Islet of Langerhans (tissue), 1 donor: ENCODE measurements around the gene FMN2.
"Not testable (repeated sequence)": the region's sequence is repeated elsewhere in the genome, so short reads cannot be mapped to it uniquely, and the experiment has no call there.

Source experiments
- FAIRE-seq: peaks from one replicate; lab custom pipeline; 2011; peaks lifted over from hg19 to GRCh38; lab: Jason Lieb, UNC

Gene FMN2

GRCh38 chr1:240255922-240256321 lies 164.2 kb downstream of the FMN2 start:
- FAIRE-seq: no peak

DNA sequence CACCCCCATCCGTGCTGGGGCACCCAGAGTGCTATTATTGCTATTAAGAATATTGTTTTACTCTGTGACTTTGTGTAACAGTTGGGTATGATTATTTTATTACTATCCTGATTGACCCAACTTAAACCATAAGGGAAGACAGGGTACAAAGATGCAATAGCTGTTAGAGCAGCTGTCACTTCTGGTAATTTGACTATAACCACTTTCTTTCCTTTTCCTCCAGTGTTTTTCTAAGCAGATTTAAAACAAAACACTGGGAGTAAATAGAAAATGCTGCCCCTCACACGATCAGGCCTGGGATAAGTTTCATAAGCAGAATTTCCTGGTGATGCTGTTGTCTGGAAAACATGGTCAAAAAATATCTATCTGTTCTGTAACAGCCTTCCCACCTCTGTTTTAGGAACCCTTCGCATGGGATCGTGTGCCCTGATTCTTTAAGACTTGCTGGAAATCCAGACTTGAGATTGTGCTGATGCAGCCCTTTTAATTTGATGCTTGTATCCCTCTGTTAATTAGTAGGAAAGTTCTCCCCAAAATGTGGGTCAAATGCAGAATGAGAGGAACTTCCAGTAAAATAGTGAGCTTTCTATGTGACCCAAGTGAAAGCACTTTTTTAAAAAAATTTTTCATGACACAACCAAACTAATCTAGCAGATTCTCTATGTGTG lies 165.3 kb downstream of the FMN2 start:
- no peak for FAIRE-seq

DNA sequence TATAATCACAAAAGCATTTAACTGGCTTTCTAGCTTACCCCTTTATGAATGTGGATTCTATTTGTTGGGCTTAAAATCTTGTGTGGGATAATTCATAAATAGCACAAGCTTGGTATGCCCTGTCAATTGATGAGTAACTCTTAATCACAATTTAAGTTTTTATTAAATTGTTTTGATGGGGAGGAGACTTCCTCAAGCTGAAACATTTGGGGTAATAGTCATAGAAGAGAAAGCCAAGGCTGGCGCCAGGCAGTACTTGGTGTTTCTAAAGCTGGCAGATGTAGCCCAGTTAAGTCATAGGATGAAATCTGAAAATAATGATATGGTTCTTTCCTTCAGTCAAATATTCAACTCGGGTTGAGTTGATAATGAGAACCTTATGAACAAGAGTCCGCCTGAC lies 167.2 kb downstream of the FMN2 start:
- no peak for FAIRE-seq

DNA sequence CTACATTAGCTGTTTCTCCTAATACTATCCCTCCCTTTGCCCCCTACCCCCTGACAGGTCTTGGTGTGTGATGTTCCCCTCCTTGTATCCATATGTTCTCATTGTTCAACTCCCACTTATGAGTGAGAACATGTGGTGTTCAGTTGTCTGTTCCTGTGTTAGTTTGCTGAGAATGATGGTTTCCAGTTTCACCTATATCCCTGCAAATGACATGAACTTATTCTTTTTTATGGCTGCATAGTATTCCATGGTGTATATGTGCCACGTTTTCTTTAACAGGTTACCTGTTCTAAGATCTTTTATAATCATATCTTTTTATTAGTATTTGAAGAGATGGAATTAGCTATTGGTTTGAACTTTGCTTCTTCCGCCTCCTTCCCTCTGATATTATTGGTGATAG lies 172.8 kb downstream of the FMN2 start:
- FAIRE-seq: not testable (repeated sequence)

DNA sequence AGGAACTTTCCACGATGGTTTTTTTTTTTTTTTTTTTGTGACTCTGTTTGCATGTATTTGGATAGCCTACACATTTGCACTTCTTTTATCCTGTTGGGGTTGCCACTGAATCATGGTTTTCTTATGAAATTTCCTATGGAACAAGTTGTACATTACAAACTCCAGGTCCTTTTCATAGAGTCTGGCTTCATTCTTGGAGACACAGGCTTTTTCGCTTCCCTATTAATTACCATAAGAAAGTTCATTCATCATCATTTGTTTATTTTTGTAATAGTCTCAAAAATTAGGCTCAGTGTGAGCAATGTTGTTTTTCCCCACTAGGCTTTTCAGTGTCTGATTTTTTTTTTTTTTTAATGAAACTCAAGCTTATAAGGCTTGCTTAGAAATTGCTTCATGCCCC lies 179.4 kb downstream of the FMN2 start:
- no peak for FAIRE-seq

GRCh38 chr1:240274569-240274968 lies 182.9 kb downstream of the FMN2 start:
- FAIRE-seq: no peak

DNA sequence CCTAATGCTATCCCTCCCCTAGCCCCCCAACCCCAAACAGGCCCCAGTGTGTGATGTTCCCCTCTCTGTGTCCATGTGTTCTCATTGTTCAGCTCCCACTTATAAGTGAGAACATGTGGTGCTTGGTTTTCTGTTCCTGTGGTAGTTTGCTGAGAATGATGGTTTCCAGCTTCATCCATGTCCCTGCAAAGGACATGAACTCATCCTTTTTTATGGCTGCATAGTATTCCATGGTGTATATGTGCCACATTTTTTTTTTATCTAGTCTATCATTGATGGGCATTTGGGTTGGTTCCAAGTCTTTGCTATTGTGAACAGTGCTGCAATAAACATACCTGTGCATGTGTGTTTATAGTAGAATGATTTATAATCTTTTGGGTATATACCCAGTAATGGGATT lies 183.5 kb downstream of the FMN2 start:
- not testable (repeated sequence) for FAIRE-seq

GRCh38 chr1:240278082-240278481 lies 186.4 kb downstream of the FMN2 start:
- FAIRE-seq: no peak

- FAIRE-seq: no peak
Measured at GRCh38 chr1:240280560-240281322, 189.1 kb downstream of the FMN2 start.

- FAIRE-seq: no peak
Measured at GRCh38 chr1:240282061-240282830, 190.6 kb downstream of the FMN2 start.

- FAIRE-seq: no peak
Measured at GRCh38 chr1:240284656-240285414, 193.2 kb downstream of the FMN2 start.

- FAIRE-seq: no peak
Measured at GRCh38 chr1:240285540-240285939, 193.9 kb downstream of the FMN2 start.

GRCh38 chr1:240287722-240288121 lies 196.0 kb downstream of the FMN2 start:
- FAIRE-seq: no peak

DNA sequence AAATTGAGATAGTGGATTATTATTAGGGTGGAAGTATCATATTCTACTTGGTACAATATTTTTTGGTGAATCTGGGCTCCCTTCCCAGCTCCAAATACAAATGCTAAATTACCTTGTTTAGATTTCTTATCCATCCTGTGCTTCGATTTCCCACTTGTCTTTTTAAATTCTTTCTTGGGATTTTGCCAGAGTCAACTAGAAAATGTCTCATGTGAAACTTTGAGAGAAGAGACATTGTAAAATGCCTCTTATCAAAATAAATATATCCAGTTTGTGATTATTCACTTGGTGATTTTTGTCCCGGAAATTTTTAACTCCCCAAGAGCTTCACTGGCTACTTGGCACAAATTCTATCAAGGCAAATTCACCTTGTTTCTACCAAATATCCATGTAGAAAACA lies 202.0 kb downstream of the FMN2 start:
- FAIRE-seq: peak; percentile 17

- no peak for FAIRE-seq
Measured at GRCh38 chr1:240294566-240294965, 202.9 kb downstream of the FMN2 start.

DNA sequence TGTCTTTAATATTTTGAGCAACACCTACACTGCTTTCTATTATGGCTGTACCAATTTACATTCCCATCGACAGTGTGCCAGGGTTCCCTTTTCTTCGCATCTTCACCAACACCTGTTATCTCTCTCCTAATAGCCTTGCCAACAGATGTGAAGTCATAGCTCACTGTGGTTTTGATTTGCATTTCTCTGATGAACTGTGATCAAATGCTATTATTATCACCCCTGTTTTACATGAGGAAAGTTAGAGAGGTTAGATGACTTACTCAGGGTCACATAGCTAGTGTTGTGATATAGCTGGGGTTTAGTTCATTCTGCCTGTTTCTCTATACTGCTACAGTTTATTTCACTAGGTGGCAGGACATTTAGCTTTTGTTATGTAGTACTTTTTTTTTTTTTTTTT lies 204.1 kb downstream of the FMN2 start:
- FAIRE-seq: no peak

DNA sequence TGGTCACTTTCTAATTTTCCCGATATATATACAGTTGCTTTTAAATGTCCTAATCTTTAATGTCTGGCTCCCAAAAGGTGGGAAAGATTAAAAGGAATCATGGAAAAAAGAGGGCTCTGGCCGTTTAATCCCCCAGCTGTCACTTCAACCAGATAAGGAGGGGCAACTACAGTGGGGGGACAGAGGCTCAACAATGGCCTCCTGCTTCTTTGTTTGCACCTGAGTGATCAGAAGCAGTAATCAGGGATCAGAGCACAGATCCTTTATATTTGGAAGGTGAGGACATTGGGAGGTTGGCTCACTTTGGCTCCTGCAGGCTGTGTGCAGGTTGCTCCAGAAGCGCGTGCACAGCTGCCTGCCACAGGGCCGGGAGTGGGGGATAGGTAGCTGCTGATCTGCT lies 212.8 kb downstream of the FMN2 start:
- FAIRE-seq: no peak

DNA sequence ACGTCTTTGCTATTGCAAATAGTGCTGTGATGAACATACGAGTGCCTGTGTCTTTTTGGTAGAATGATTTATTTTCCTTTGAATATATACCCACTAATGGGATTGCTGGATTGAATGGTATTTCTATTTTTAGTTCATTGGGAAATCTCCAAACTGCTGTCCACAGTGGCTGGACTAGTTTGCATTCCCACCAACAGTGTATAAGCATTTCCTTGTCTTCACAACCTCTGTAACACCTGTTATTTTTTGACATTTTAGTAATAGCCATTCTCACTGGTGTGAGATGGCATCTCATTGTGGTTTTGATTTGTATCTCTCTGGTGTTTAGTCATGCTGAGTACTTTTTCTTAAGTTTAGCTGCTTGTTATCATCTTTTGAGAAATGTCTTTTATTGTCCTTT lies 215.0 kb downstream of the FMN2 start:
- no peak for FAIRE-seq

DNA sequence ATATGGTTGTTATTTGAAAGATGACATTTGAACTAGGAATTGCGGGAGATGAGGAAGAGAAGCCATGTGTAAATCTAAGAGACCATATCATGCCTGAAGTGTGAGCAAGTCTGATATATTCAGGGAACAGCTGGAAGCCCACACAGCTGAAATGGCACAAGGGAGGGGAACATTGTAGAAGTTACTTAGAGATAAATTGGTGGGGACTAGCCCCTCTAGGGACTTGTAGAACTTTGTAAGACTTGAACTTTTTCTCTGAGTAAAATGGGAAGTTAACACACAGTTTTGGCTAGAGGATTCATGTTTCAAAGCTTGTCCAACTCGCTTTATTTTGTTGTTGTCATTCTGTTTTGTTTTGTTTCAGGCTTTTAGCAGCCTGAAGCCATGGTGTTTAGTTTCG lies 216.4 kb downstream of the FMN2 start:
- no peak for FAIRE-seq

- no peak for FAIRE-seq
Measured at GRCh38 chr1:240309769-240310168, 218.1 kb downstream of the FMN2 start.

- no peak for FAIRE-seq
Measured at GRCh38 chr1:240310226-240310925, 218.7 kb downstream of the FMN2 start.

DNA sequence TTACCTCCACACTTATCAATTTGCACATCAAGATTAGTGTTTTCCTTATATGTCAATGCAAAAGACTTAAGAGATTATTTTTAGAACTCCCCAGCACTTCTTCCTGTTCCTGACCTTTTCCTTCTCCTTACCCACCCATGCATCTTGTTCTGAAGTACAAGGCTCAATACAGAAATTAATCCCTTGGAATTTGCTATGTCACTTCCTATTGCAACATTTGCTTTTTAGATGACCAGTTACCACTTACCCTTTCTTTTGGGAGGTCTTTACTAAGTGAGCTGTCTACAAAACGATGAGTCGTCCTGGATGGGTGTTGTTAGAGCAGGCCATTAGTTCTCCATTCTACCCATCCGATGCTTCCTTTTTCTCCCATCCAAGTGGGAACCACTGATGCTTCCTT lies 221.2 kb downstream of the FMN2 start:
- FAIRE-seq: no peak
